BJ (cell line): ENCODE data around the gene CADM3. TPM values are rescaled to one million over a fixed set of nuclear protein-coding genes. Genes with fewer than 3 reads are reported as not detected.

Source experiments
- CTCF ChIA-PET: fragments of 350-600 bp; formaldehyde crosslinking; extraction: SDS; loops from one replicate; lab custom pipeline; 2021; ENCODE audit warnings: antibody characterized with exemption, inconsistent platforms; lab: Yijun Ruan, JAX
- POLR2A ChIA-PET: fragments of 300-600 bp; sonication (Branson Sonifier 250); formaldehyde crosslinking; extraction: SDS; loops from one replicate; lab custom pipeline; 2021; ENCODE audit warnings: antibody characterized with exemption; lab: Charles Lee
- DNase-seq: peaks from one replicate; pipeline ENCODE4 v3.0.0-alpha.2; 2011; ENCODE audit warnings: low read depth
- H3K27me3 ChIP-seq: 2 replicates; pipeline ENCODE4 v1.6.0; 2011; ENCODE audit warnings: low read length; ENCODE audit not compliant: control insufficient read depth, insufficient read depth
- H3K36me3 ChIP-seq: 2 replicates; pipeline ENCODE4 v1.5.1; 2011; ENCODE audit warnings: low read length; ENCODE audit not compliant: control insufficient read depth, insufficient read depth
- H3K4me3 ChIP-seq: 2 replicates; pipeline ENCODE4 v1.5.1; 2011; ENCODE audit warnings: low read depth, mild to moderate bottlenecking, control low read depth, low read length
- CTCF ChIP-seq: IDR thresholded peaks from 2 replicates; pipeline ENCODE4 v1.5.1; 2011; ENCODE audit warnings: low read depth, mild to moderate bottlenecking, control low read depth, inconsistent platforms, low read length, moderate library complexity; ENCODE audit not compliant: insufficient read depth
- polyA plus RNA-seq: library from polyadenylated mRNA; depleted of rRNA; stranded (reverse); fragments of >200 nt; gene quantifications from 2 replicates; pipeline ENCODE4 v1.2.3, GENCODE V29; 2011

The CADM3 gene
- polyA plus RNA-seq, 1 experiment: 0.07 TPM

- ChIA-PET POLR2A (no interaction called here), CTCF (no interaction called here)
- no peak for TF ChIP-seq CTCF
- Histone ChIP-seq H3K36me3 (no peaks in the 10 kb centered on the region), H3K4me3 (no peak overlapping the region), H3K27me3 (no peaks in the 10 kb centered on the region; the same call in 1 of the 2 replicates)
- DNase-seq: no peak
Measured at GRCh38 chr1:159200769-159201168, 29.4 kb downstream of the CADM3 start.

- TF ChIP-seq CTCF: no peak
- ChIA-PET CTCF (interaction anchor here (1.1 to 1.9 kb wide), 3 partner anchors 12 to 41 kb away, joined by 3 to 8 read pairs (median 4); no protein-coding TSS in a partner anchor), POLR2A (no interaction called here)
- no peaks in the 10 kb centered on the region for H3K36me3 ChIP-seq
- H3K27me3 ChIP-seq: peaks cover 1% of the 10 kb centered on the region
- DNase-seq: no peak
- no peak overlapping the region for H3K4me3 ChIP-seq
Measured at GRCh38 chr1:159201642-159202041, 30.2 kb downstream of the CADM3 start.

GRCh38 chr1:159203610-159204009 lies 32.2 kb downstream of the CADM3 start:
- no peaks in the 10 kb centered on the region for H3K36me3 ChIP-seq
- H3K27me3 ChIP-seq: peaks cover 2% of the 10 kb centered on the region
- ChIA-PET POLR2A (no interaction called here), CTCF (interaction anchor here (0.5 to 1.3 kb wide), 3 partner anchors 8 to 10 kb away, joined by 3 to 5 read pairs (median 4); no protein-coding TSS in a partner anchor)
- no peak overlapping the region for H3K4me3 ChIP-seq
- no peak for DNase-seq
- no peak for TF ChIP-seq CTCF

GRCh38 chr1:159204161-159205141 lies 33.0 kb downstream of the CADM3 start, which contains the start of gene ACKR1:
TSS of gene ACKR1 (plus strand) at chr1:159204875. CDS start at chr1:159204960, 85 bp downstream.
- no peak for DNase-seq
- no peak for TF ChIP-seq CTCF
- Histone ChIP-seq H3K4me3 (no peak within 1 kb of the TSS), H3K36me3 (no peaks in the 10 kb centered on the region), H3K27me3 (peaks cover 2% of the 10 kb centered on the region)
- POLR2A ChIA-PET: no interaction called here
- CTCF ChIA-PET: interaction anchor here (0.7 to 1.7 kb wide), 4 partner anchors 9 to 57 kb away, joined by 3 to 9 read pairs (median 4); no protein-coding TSS in a partner anchor

- CTCF ChIA-PET: interaction anchor here (0.7 to 2.3 kb wide), 5 partner anchors 9 to 58 kb away, joined by 3 to 9 read pairs (median 3); no protein-coding TSS in a partner anchor
- POLR2A ChIA-PET: no interaction called here
- Histone ChIP-seq H3K4me3 (no peak overlapping the region), H3K27me3 (peaks cover 2% of the 10 kb centered on the region), H3K36me3 (no peaks in the 10 kb centered on the region)
- no peak for DNase-seq
- no peak for TF ChIP-seq CTCF
Measured at GRCh38 chr1:159205225-159205624, 33.8 kb downstream of the CADM3 start.
